GM18870 (cell line): ENCODE measurements around the gene TGFB3.

Experiments
- ATAC-seq: cut with Tn5 transposase; IDR thresholded peaks from one replicate; pipeline ENCODE4 v1.9.1; 2021; ENCODE audit warnings: moderate library complexity; ENCODE audit not compliant: unreplicated experiment

TGFB3 gene

GRCh38 chr14:75909630-75910029 lies 72.2 kb downstream of the TGFB3 start:
- no peak for ATAC-seq
